Measurements from ENCODE around the gene MYO5B.
"Not testable (repeated sequence)": the region's sequence is repeated elsewhere in the genome, so short reads cannot be mapped to it uniquely, and the experiment has no call there.

Gene MYO5B

DNA sequence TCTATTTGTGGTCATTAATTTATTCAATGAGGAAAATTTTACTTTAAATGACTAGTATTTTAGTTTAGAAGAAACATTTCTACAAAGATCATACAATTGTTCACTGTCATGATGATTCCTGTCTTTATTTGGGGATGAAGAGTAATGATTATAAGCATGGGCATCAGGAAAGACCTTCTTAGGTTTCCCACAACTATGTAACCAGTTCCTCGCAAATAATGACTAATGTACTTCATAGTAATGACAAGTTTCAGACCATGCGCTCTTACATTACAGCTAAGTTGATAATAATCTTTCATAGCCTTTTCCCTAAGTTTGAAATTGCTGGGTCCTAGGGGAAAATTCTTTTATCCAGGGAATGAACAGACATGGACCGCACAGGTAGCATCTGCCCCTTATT is 90.5 kb downstream of the MYO5B start:
- no peak for DNase-seq (ENCODE audit: low read depth, low spot score)

DNA sequence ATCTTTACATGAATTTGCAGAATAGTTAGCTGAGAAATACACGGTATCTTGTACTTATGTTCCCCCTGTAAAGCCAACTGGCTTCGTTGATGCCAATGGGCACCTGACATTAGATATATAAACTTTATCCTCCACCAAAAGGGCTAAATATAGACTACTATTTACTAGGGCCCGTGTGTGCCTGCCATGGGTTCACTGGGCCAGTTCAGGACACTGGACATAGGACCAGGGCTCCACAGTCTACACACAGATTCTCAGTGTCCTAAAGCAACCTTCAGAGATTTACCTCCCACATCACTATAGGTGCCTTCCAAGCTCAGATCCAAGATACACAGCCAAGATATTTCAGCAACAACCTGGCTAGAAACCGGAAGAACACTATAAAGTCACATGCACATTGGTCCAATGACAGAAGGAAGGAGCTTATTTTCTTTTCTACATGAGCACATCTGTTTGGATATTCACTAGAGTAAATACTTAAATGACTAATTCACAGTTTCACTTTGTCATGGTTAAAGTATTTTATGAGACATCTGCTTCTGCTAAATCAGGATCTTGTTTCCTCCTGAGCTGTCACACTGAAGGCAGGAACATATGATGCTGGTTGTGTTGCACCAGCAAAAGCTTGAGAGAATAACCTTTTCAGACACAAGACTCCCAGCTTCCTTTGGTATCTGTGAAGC is 95.1 kb downstream of the MYO5B start:
- no peak for DNase-seq (ENCODE audit: low read depth, low spot score)

DNA sequence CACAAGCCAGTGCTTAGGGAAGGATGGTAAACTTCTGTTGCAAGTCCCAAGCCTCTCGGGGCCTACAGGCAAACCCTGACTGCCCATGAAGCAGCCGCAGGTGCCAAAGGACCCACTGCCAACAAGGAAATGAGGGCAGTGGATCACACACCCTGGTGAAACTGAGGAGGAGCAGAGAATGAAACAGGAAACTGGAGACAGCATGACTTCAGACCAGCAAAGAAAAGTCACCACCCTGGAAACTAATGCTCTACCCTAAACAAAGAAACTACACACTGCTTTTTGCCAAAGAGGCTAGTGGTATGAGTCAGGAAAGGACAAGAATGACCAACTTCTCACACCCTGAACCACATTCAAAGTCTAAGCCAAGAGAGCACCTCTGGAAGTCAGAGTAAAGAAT is 97.2 kb downstream of the MYO5B start:
- DNase-seq (ENCODE audit: low read depth, low spot score) = no peak

DNA sequence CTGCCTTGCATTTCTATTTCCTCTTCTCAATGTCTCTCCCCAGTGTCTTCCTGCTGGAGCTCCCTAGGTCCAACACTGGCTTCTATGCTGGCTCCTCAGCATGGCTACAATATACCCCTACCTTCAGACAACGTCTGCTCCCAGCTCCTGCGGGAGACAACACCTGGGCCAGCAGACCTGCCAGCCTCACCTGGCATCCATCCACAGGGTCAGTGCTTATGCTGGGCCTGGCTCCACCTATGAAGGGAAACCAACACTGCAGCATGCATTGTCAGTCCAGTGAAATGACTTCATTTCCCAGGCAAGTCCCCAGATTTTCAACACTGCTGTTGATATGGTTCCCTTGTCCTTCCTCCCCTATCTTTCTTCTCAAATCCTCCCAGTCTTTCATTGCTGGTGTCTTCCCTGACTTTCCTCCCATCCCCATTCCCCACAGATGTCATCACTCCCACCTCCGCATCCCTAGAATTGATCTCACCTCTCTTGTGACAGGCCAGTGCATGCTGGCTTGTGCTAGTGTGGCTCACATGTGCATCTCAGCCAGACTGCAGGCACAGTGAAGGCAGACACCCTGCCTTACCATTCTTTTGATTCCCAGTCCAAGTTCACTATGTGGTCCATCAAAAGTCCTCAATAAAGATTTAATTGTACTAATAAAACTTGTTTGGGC is 98.0 kb downstream of the MYO5B start:
- DNase-seq (ENCODE audit: low read depth, low spot score) = no peak

GRCh38 chr18:50094786-50095185 is 100.2 kb downstream of the MYO5B start:
- DNase-seq (ENCODE audit: low read depth, low spot score) = not testable (repeated sequence)

- no peak for DNase-seq (ENCODE audit: low read depth, low spot score)
These were observed 100.7 kb downstream of the MYO5B start for GRCh38 chr18:50094221-50094773.

- no peak for DNase-seq (ENCODE audit: low read depth, low spot score)
These were observed 101.4 kb downstream of the MYO5B start for GRCh38 chr18:50093366-50094064.

- DNase-seq (ENCODE audit: low read depth, low spot score) = no peak
These were observed 102.6 kb downstream of the MYO5B start for GRCh38 chr18:50092245-50092805.

DNA sequence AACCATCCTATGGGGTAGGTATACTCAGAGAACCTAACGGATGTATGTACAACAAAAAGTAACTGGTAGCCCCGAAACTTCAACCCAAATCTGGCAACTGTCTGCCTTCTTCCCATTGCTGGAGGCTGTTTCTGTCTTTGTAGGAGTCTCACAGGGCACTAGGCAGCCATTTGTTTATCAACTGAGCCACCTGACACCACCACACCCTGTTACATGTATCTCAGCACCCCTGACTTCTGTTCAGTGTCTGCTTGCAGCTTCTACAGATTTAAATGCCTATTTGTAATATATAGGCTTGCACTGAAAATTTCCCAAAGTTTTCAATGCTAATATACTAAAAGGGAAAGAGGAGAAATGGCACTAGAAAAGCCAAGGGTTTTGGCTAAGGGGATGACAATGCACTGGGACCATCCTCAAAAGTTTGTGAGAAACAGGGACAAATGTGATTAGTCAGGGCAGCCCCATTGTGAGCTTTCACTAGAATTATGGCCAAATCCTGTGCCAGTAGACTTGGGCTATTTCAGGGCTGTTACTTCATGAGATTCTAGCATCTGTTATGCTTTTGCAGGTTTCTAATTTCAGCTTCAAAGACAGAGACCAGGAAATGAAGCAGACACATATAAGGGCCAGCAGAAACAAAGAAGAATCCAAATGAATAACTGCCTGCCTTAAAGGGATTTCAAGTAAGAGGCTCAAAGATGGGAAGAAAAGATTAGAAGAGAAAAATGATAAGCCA is 103.3 kb downstream of the MYO5B start:
- DNase-seq (ENCODE audit: low read depth, low spot score) = no peak

DNA sequence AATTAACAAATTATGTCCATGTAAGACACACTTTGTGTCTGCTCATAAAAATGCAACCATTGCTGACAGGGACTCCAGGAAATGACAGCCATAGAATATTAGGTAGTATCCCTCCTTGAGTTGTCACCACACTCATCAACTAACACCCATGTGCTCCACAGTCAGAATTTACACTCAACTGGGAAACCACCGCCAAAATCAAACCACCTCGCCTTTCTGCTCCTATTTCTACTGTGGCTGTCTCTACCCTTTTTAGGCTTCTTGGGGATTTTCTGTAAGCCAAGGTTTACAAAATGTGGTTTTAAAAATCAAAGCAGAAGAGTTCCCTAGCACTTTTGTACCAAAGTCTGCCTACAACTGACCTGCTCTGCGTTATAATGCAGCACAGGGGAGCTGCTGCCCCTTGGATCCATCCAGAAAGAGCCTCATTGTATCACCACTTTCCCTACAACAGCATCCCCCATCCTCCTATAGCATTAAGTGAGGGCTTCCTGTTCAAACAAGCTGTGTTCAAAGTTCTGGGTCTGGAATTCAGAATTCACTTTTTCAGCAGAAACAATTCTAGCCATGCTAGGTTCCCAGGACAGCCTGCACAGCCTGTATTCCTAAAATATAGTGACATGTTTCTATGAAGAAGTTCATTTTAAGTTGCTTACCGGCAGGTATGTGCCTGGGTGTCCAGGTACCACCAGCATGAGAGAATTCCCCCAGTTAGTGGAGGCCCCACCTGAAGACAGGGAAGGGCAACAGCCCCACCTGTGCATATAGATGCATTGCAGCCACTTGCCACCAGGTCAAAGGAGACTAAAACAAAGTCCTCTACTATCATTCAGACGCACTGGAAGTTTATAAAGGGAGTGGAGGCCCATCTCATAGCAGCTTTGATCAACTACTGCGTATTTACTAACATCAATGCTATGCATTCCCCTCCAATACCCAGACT is 104.3 kb downstream of the MYO5B start:
- DNase-seq (ENCODE audit: low read depth, low spot score) = no peak

- DNase-seq (ENCODE audit: low read depth, low spot score) = no peak
These were observed 105.2 kb downstream of the MYO5B start for GRCh38 chr18:50089702-50090101.

DNA sequence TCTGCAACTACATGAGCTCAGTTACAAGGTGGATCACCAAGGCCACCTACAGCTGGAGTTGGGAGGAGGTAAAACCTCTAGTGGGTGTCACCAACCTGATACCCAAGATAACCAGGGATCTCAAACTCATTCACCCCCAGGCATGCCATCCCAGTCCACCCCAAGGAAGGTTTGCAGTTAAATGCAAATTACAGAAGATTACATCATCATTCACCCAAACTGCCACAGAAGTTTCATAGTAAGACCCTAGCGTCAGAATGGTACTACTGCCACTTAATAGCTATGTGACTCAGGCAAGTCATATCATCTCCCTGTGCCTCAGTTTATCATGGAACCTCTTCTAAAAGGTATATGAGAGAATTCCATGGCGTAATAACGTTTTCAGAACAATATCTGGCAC is 111.2 kb downstream of the MYO5B start:
- DNase-seq (ENCODE audit: low read depth, low spot score) = no peak

GRCh38 chr18:50080932-50081560 is 113.9 kb downstream of the MYO5B start:
- no peak for DNase-seq (ENCODE audit: low read depth, low spot score)

DNA sequence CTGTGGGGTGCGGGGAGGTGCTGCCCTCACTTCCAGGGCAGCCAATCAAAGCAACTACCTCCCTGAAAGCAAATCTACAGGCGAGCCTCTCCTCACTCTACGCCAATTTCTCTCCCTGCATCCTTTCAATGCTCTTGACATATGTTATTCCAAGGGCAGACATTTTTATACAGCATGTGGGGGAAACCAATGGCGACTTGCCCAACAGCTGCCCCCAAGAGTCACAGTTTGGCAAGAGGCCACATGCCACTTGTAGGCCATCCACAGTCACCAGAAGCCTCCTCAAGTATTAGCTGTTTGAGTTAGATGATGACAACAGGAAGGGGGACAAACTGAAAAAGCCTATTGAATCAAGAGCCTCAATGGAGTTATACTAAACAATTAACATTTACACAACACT is 114.6 kb downstream of the MYO5B start:
- no peak for DNase-seq (ENCODE audit: low read depth, low spot score)

- no peak for DNase-seq (ENCODE audit: low read depth, low spot score)
These were observed 115.2 kb downstream of the MYO5B start for GRCh38 chr18:50079571-50080295.

DNA sequence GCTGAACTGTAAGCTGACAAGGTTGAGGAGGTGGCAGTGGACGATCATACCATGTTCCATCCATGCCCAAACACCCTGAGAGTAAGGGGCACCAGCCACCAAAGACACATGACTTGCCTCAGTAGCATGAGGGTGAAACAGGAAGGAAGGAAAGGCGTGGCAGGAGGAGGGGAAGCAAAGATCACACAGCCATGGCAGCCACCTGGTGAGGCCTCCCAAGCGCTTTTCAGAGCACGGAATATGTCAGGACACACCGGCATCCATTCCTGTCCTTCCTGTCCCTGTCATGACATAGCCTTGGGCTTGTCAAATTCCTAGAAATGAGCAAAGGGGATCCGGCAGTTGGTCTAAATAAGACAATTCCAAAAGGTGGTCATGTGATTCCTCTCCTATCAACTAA is 118.7 kb downstream of the MYO5B start:
- no peak for DNase-seq (ENCODE audit: low read depth, low spot score)

GRCh38 chr18:50075772-50076171 is 119.2 kb downstream of the MYO5B start:
- no peak for DNase-seq (ENCODE audit: low read depth, low spot score)

- DNase-seq (ENCODE audit: low read depth, low spot score) = no peak
These were observed 120.5 kb downstream of the MYO5B start for GRCh38 chr18:50074404-50074803.

DNA sequence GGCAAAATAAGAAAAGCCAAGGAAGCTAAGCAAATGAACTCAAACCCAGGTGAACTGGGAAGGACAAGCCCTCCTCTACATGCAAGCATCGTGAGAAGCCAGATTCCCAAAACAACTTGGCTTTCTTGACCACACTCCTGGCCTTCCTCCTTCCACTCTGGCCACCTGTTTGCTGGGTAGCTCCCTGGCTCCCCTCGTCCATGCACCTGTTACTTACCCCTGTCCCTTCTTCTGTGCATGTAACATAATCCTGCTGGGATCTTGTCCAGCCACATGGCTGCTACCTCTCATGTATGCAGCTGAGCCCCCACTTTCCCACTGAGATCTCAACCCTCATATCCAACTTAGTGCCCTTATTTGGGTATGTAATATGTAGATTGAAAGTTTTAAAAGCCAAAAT is 121.6 kb downstream of the MYO5B start:
- DNase-seq (ENCODE audit: low read depth, low spot score) = no peak

All from activated naive CD8-positive, alpha-beta T cell treated with anti-CD3 and anti-CD28 coated beads, Interleukin-2, amount 50 U/mL, for 16 hours (primary cell).